DMS53 (cell line): ENCODE results near the gene SEMA3G.

Experiments used
- DNase-seq: peaks from one replicate; lab custom pipeline; 2025; lab: John Stamatoyannopoulos, UW

Gene SEMA3G

GRCh38 chr3:52408466-52408865 lies 36.4 kb downstream of the SEMA3G start:
- no peak for DNase-seq

DNA sequence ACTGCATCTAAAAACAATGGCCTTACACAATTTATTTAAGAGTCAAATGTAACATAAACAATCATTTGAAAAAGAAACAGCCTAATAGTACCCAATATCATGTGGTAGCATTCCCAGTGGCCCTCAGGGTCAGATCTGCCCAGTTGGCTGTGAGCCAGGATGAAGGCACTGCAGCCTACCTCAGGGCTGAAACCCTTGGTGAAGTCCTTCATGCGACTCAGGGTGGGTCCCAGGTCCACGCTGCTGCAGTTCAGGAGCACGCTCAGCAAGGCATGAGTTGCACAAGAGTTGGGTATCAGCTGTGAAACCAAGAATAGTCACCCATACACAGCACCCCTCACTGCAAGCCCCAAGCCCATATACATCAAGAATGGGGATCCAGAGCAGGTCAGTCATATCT lies 37.1 kb downstream of the SEMA3G start:
- DNase-seq = no peak

- DNase-seq = no peak
Observed at GRCh38 chr3:52406791-52407510, 38.0 kb downstream of the SEMA3G start.

DNA sequence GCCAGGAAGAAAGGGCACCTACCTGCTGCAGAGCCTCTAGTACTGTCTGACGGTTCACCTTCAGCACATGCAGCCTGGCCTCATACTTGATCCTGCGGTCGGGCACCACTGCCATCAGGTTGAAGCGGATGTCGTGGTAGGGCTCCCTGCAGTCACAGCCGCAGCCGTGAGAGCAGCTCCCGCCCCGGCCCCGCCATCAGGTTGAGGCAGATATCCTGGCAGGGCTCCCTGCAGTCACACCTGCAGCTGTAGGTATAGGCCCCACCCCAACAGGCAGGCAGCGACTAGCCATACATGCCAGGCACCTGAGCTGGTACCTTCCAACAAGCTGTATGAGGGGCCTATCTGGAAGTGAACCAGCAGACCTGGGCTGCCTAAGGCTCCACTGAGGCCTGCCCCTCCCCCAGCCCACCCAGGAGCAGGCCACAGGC lies 38.7 kb downstream of the SEMA3G start:
- DNase-seq = no peak

GRCh38 chr3:52405601-52406110 lies 39.2 kb downstream of the SEMA3G start:
- DNase-seq = no peak

DNA sequence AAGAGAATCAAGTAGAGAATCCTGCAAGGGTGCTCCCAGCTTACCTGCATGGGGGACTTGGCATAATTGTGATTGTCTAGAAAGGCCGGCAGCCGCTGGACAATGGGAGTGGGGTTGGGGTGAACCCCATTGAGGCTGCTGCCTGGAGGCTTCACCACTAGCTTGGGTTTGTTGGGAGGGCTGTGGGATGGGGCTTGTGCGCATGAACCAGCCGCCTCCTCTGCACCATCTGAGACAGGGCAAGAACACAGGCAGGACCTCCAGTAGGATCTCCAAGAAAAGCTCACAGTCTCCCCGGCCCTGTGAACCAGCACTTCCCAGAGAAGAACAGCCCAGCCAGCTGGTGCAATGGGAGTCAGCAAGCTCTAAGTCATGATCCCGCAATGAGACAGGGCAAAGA lies 39.8 kb downstream of the SEMA3G start:
- no peak for DNase-seq

DNA sequence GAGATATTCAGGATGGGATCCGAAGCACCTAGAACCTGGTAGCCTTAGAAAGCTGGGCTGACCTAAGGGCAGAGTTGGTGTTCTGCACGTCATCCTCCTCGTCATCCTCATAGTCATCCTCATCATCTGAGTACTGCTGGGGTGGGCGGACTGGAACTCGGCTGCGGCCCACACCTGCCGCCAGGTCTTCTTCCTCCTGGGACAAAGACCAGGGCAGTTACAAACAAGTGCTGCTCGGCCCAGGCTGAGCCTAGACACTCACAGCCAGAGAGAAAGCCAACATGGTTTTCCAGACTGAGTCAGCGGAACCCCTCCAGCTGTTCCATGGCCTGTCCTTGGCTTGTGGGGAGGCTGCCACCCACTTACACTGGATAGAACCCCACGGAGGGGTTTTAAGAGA lies 40.5 kb downstream of the SEMA3G start:
- DNase-seq = no peak

- DNase-seq = no peak
Observed at GRCh38 chr3:52403955-52404354, 40.9 kb downstream of the SEMA3G start.

GRCh38 chr3:52403271-52403841 lies 41.5 kb downstream of the SEMA3G start:
- DNase-seq = no peak

DNA sequence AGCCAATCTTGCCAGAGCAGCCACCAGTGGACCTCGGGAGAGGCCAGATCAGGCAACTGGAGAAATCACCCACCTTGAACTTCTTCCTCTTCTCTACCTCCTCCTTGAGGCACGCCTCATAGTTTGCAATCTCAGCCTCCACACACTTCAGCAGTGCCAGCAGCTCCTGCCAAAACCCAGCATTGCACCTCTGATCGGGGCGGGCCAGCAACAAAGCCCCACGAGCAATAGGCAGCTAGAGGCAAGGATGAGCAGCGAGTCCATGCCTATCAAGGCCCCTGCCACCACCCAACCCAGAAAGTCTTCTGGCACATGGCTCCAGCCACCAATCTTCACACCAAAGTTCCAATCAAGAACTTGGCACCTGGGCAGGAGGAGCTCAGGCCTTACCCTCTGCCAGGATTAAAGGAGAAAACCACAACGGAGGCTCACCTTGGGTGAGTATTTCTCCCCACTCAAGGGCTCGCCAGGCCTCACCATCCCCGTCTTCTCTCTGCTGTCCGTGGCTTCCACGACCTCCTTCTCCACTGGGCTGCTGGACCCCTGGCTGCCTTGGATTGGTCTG lies 42.1 kb downstream of the SEMA3G start:
- no peak for DNase-seq

- DNase-seq = no peak
Observed at GRCh38 chr3:52402101-52402521, 42.8 kb downstream of the SEMA3G start.

GRCh38 chr3:52401551-52401950 lies 43.4 kb downstream of the SEMA3G start:
- no peak for DNase-seq

- no peak for DNase-seq
Observed at GRCh38 chr3:52401021-52401420, 43.9 kb downstream of the SEMA3G start.

DNA sequence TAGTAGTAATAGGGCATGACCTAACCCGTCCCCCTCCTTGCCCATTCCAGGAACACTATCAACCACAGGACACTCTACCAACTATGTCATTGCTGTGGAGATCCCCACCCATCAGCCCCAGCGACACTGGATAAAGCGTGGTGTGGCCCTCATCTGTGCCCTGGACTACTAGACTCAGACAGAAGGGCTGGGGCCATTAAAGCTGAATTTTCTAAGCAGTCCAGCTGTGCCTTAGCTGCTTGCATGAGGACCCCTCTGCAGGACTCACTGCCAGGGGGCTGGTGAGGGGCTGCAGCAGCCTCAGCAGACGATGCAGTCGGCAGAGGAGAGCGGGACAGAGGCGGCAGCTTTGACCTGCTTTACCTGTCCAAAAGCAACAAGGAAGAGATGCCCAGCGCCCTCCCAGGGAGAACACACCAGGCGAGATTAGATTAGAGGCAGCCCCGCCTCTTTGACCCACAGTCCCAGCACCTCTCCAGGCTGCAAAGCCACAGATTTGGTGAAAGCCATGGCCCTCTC lies 44.6 kb downstream of the SEMA3G start:
- DNase-seq = no peak

DNA sequence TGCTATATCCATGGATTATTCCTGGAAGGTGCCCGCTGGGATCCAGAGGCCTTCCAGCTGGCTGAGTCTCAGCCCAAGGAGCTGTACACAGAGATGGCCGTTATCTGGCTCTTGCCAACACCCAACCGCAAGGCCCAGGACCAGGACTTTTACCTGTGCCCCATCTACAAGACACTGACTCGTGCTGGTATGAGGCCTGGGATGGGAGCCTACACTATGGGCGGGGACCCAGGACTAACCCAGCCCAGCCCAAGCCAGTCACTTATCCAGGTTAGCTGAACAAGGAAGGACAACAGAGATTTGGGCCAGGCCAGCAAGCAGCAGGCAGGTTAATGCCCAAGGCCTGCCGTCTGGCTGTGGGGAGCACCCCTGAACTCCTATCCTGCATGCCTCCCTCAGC lies 45.3 kb downstream of the SEMA3G start:
- no peak for DNase-seq

DNA sequence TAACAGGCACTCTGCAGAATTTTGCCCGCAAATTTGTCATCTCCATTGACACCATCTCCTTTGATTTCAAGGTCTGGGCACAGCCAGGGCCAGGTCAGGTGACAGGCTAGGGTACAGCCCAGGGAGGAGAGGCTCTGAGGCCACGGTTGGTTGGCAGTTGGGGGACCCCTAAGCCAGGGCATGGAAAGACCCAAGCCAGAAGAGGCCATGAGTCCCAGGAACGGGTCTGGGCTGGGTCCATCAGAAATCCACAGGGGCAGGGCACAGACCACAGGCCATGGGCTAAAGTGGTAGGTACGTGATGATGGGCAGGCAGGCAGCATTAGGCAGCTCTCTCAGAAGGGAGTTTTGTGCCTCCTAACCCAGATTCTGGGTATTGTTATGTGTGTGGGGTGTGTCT lies 45.8 kb downstream of the SEMA3G start:
- no peak for DNase-seq

DNA sequence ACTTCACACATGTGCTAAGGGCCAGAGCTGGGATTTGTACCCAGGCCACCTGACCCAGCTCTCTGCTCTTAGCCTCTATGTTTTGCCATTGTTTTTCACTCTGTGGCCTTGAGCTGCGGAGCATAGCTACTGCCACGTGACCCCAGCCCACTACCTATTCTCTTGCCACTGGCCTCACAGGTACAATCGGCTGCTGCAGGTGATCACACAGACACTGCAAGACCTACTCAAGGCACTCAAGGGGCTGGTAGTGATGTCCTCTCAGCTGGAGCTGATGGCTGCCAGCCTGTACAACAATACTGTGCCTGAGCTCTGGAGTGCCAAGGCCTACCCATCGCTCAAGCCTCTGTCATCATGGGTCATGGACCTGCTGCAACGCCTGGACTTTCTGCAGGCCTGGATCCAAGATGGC lies 46.2 kb downstream of the SEMA3G start:
- DNase-seq = no peak

DNA sequence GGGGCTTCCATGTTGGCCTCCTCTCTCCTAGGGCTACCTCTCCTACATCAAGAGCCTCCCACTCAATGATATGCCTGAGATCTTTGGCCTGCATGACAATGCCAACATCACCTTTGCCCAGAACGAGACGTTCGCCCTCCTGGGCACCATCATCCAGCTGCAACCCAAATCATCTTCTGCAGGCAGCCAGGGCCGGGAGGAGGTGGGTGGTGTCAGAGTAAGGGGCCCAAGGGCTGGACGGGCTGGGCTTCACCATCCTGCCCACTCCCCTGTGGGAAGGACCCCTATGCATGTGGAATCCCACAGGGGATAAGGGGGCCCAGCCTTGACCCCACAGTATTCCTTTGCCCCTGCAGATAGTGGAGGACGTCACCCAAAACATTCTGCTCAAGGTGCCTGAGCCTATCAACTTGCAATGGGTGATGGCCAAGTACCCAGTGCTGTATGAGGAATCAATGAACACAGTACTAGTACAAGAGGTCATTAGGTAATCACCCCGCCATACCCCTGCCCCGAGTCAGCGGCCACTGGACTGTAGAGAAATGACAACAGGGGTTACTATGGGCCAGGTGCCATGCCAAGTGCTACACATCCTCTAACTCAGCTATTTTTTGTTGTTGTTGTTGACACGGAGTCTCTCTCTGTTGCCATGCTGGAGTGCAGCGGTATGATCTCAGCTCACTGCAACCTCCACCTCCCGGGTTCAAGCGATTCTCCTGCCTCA lies 47.1 kb downstream of the SEMA3G start:
- no peak for DNase-seq

- no peak for DNase-seq
Observed at GRCh38 chr3:52396907-52397591, 47.9 kb downstream of the SEMA3G start.

GRCh38 chr3:52396011-52396906 lies 48.6 kb downstream of the SEMA3G start:
- no peak for DNase-seq

GRCh38 chr3:52395503-52395865 lies 49.4 kb downstream of the SEMA3G start:
- no peak for DNase-seq
